C4-2B (cell line): Measurements from ENCODE around the gene LMNTD2.
"Not testable (repeated sequence)": the region's sequence is repeated elsewhere in the genome, so short reads cannot be mapped to it uniquely, and the experiment has no call there.

Experiments
- ZFX ChIP-seq: fragments of 450-650 bp; IDR thresholded peaks from 2 replicates; pipeline ENCODE4 v1.6.1; 2017
- TF ChIP-seq, protein P1 (sequence below): fragments of 450-650 bp; conservative IDR thresholded peaks from 2 replicates; pipeline ENCODE4 v1.5.1; 2017; ENCODE audit warnings: mild to moderate bottlenecking

DNA sequence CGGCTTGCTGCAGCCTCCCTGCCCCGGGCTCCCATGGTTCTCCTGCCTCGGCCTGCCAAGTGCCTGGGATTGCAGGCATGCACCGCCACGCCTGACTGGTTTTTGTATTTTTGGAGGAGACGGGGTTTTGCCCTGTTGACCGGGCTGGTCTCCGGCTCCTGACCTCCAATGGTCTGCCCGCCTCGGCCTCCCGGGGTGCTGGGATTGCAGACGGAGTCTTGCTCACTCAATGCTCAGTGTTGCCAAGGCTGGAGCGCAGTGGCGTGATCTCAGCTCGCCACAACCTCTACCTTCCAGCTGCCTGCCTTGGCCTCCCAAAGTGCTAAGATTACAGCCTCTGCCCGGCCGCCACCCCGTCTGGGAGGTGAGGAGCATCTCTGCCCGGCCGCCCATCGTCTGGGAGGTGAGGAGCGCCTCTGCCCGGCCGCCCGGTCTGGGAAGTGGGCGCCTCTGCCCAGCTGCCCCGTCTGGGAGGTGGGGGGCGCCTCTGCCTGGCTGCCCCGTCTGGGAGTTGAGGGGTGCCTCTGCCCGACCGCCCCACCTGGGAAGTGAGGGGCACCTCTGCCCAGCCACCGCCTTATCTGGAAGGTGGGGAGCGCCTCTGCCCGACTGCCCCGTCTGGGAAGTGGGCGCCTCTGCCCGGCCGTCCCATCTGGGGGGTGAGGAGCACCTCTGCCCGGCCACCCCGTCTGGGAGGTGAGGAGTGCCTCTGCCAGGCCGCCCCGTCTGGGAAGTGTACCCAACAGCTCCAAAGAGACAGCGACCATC lies 43.4 kb downstream of the LMNTD2 start:
- TF ChIP-seq, protein P1, sequence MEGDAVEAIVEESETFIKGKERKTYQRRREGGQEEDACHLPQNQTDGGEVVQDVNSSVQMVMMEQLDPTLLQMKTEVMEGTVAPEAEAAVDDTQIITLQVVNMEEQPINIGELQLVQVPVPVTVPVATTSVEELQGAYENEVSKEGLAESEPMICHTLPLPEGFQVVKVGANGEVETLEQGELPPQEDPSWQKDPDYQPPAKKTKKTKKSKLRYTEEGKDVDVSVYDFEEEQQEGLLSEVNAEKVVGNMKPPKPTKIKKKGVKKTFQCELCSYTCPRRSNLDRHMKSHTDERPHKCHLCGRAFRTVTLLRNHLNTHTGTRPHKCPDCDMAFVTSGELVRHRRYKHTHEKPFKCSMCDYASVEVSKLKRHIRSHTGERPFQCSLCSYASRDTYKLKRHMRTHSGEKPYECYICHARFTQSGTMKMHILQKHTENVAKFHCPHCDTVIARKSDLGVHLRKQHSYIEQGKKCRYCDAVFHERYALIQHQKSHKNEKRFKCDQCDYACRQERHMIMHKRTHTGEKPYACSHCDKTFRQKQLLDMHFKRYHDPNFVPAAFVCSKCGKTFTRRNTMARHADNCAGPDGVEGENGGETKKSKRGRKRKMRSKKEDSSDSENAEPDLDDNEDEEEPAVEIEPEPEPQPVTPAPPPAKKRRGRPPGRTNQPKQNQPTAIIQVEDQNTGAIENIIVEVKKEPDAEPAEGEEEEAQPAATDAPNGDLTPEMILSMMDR, result not testable (repeated sequence)
- not testable (repeated sequence) for TF ChIP-seq ZFX
